PC-9 (cell line): Measurements from ENCODE around the gene CABCOCO1. TPM values are rescaled to one million over a fixed set of nuclear protein-coding genes. Genes with fewer than 3 reads are reported as not detected.

Experiments
- BruUV-seq: library from RNA; stranded (reverse); fragments of 400-500 nt; replicated peaks from 2 replicates; lab custom pipeline; 2021; lab: Mats Ljungman, UMichigan
- CTCF ChIA-PET: fragments of 300-600 bp; sonication (Branson Sonifier 250); formaldehyde crosslinking; loops from one replicate; lab custom pipeline; 2022; ENCODE audit warnings: antibody characterized with exemption; lab: Charles Lee
- POLR2A ChIA-PET: fragments of 300-600 bp; sonication (Branson Sonifier 250); formaldehyde crosslinking; loops from one replicate; lab custom pipeline; 2022; ENCODE audit warnings: antibody characterized with exemption; ENCODE audit not compliant: unreplicated experiment; lab: Charles Lee
- DNase-seq, 2 experiments: peaks; one replicate each; pipeline versions ENCODE4 v3.0.0 to v3.0.0-alpha.2; 2015 to 2022; ENCODE audit warnings: mixed read lengths in 1 of 2
- H2AFZ ChIP-seq: fragments of 200-600 bp; sonication (generic); 2 replicates; pipeline ENCODE4 v1.8.1; 2017; ENCODE audit warnings: antibody characterized with exemption
- H3F3A ChIP-seq: fragments of 200-600 bp; sonication (generic); 2 replicates; pipeline ENCODE4 v1.8.1; 2017; ENCODE audit warnings: antibody characterized with exemption, mild to moderate bottlenecking, low read depth; ENCODE audit not compliant: insufficient read depth
- H3K27ac ChIP-seq: fragments of 200-600 bp; sonication (generic); 2 replicates; pipeline ENCODE4 v1.6.1; 2016; ENCODE audit warnings: mixed run types
- H3K27me3 ChIP-seq: fragments of 200-600 bp; sonication (generic); 2 replicates; pipeline ENCODE4 v1.6.1; 2016; ENCODE audit warnings: low read depth, mixed run types; ENCODE audit not compliant: insufficient read depth
- H3K36me3 ChIP-seq: fragments of 200-600 bp; sonication (generic); 2 replicates; pipeline ENCODE4 v1.6.1; 2016; ENCODE audit warnings: low read depth, mixed run types
- H3K4me1 ChIP-seq: fragments of 200-600 bp; sonication (generic); replicated peaks from 2 replicates; pipeline ENCODE4 v1.6.1; 2016; ENCODE audit warnings: mixed run types; ENCODE audit not compliant: insufficient read depth
- H3K4me2 ChIP-seq: fragments of 200-600 bp; sonication (generic); 2 replicates; pipeline ENCODE4 v1.6.1; 2017; ENCODE audit warnings: mixed run types
- H3K4me3 ChIP-seq: fragments of 200-600 bp; sonication (generic); 2 replicates; pipeline ENCODE4 v1.6.1; 2016; ENCODE audit warnings: mixed run types
- H3K79me2 ChIP-seq: fragments of 200-600 bp; sonication (generic); 2 replicates; pipeline ENCODE4 v1.6.1; 2017; ENCODE audit warnings: low read depth, mixed run types
- H3K9me2 ChIP-seq: fragments of 200-600 bp; sonication (generic); 2 replicates; pipeline ENCODE4 v1.8.1; 2017; ENCODE audit warnings: mild to moderate bottlenecking; ENCODE audit not compliant: insufficient read depth
- H3K9me3 ChIP-seq: fragments of 200-600 bp; sonication (generic); 2 replicates; pipeline ENCODE4 v1.8.1; 2016; ENCODE audit warnings: low read depth; ENCODE audit not compliant: insufficient read depth
- H4K20me1 ChIP-seq: fragments of 200-600 bp; sonication (generic); 2 replicates; pipeline ENCODE4 v1.8.1; 2017; ENCODE audit not compliant: insufficient read depth
- EZH2 ChIP-seq: fragments of 200-600 bp; sonication (generic); IDR thresholded peaks from 2 replicates; pipeline ENCODE4 v1.8.0; 2017; ENCODE audit warnings: antibody characterized with exemption, low read depth
- intact Hi-C: fragments of 100-400 bp; cut with micrococcal nuclease; formaldehyde crosslinking; loops from one replicate; pipeline ENCODE4 v1.10.0; 2022; ENCODE audit not compliant: unreplicated experiment
- total RNA-seq: library from RNA; stranded (reverse); gene quantifications from 2 replicates; pipeline ENCODE4 v1.2.3, GENCODE V29; 2021
- TF ChIP-seq, protein P1 (sequence below): fragments of 200-600 bp; sonication (generic); conservative IDR thresholded peaks from 2 replicates; pipeline ENCODE4 v1.6.1; 2017; ENCODE audit warnings: mixed run types, antibody characterized with exemption, mild to moderate bottlenecking, moderate library complexity

Gene CABCOCO1
- total RNA-seq, 1 experiment from 2014 or later, result not detected

DNA sequence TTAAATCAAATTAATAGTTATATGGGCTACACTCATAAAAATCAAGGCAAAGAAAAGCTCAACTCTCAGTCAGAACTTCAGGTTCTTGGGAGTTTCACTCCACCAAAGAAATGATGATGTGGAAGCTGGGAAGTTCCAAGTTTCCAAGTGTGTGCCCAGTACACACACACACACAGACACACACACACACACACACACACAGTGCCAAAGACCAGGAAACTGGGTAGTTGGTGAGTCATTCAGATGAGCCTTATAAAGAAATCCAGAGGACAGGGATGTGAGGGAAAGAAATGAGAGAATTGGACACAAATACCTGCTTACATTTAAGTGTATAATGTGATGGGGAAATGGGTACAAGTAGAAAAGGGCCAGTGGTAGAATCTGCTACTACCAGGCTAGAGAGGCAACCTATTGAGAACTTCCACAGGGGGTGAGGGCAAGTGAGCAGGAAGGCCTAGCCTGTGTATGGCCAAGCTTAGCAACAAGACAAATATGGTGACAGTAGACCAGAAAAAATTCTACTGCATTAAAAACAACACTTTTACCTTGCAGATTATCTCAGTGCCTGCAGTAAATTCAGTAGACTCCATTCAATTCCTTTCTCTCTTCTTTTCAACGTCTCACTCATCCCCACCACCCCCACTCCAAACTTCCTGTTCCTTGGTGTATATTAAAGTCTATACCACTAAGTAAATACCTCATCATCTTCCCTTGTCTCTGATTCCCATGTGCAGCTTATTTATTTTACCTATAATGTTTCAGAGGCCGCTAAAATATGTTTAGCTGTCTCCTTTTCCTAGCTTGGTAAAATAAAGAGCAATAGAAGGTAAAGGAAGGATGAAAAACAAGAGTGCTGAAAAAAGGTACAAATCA is 95.0 kb downstream of the CABCOCO1 start:
- Histone ChIP-seq H3K9me3 (no peaks in the 10 kb centered on the region), H3F3A (peaks cover 15% of the 10 kb centered on the region; the same call in 1 of the 2 replicates), H3K4me3 (no peak overlapping the region), H3K79me2 (no peaks in the 10 kb centered on the region), H3K4me2 (no peak overlapping the region), H3K27me3 (no peaks in the 10 kb centered on the region), H3K27ac (no peak overlapping the region), H4K20me1 (no peaks in the 10 kb centered on the region), H3K9me2 (no peaks in the 10 kb centered on the region), H3K36me3 (no peaks in the 10 kb centered on the region), H3K4me1 (peaks cover 23% of the 10 kb centered on the region), H2AFZ (no peak overlapping the region)
- ChIA-PET POLR2A (interaction anchor here (0.6 to 0.7 kb wide), 4 partner anchors 69 to 494 kb away, joined by 3 to 4 read pairs (median 3); no protein-coding TSS in a partner anchor), CTCF (no interaction called here)
- intact Hi-C loops, result no loop called here
- no peak for TF ChIP-seq EZH2
- TF ChIP-seq, protein P1, sequence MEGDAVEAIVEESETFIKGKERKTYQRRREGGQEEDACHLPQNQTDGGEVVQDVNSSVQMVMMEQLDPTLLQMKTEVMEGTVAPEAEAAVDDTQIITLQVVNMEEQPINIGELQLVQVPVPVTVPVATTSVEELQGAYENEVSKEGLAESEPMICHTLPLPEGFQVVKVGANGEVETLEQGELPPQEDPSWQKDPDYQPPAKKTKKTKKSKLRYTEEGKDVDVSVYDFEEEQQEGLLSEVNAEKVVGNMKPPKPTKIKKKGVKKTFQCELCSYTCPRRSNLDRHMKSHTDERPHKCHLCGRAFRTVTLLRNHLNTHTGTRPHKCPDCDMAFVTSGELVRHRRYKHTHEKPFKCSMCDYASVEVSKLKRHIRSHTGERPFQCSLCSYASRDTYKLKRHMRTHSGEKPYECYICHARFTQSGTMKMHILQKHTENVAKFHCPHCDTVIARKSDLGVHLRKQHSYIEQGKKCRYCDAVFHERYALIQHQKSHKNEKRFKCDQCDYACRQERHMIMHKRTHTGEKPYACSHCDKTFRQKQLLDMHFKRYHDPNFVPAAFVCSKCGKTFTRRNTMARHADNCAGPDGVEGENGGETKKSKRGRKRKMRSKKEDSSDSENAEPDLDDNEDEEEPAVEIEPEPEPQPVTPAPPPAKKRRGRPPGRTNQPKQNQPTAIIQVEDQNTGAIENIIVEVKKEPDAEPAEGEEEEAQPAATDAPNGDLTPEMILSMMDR, result no peak
- DNase-seq, result no peak
- BruUV-seq, result no TSS peak

DNA sequence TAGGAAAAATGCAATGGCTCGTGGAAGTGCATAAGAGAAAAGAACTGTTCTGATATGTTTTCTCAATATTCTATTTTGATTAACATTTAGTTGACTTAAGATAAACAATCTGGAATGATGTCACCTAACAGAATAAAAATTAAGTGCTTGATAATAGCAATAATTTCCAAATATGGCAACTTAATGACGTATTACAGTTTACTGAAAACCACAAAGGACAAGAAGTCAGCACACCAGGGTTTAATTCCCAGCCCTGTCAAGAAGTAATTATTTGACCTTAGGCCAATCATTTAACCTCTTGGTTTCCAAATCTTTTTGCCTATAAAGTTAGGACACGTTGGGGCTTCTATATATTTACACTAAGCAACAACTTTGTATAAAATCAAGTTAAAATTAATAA is 95.7 kb downstream of the CABCOCO1 start:
- no peaks in the 10 kb centered on the region for H3K27me3 ChIP-seq
- H3K9me2 ChIP-seq, result no peaks in the 10 kb centered on the region
- no peak for TF ChIP-seq EZH2
- TF ChIP-seq, protein P1, result no peak
- H3F3A ChIP-seq, result peaks cover 15% of the 10 kb centered on the region; the same call in 1 of the 2 replicates
- no peaks in the 10 kb centered on the region for H3K79me2 ChIP-seq
- no peaks in the 10 kb centered on the region for H4K20me1 ChIP-seq
- H3K4me2 ChIP-seq, result no peak overlapping the region
- no peak overlapping the region for H3K27ac ChIP-seq
- no peak overlapping the region for H3K4me3 ChIP-seq
- H2AFZ ChIP-seq, result no peak overlapping the region
- no peak for DNase-seq
- no peaks in the 10 kb centered on the region for H3K9me3 ChIP-seq
- POLR2A ChIA-PET, result no interaction called here
- intact Hi-C loops, result no loop called here
- H3K36me3 ChIP-seq, result no peaks in the 10 kb centered on the region
- CTCF ChIA-PET, result no interaction called here
- BruUV-seq, result no TSS peak
- H3K4me1 ChIP-seq, result peaks cover 19% of the 10 kb centered on the region

DNA sequence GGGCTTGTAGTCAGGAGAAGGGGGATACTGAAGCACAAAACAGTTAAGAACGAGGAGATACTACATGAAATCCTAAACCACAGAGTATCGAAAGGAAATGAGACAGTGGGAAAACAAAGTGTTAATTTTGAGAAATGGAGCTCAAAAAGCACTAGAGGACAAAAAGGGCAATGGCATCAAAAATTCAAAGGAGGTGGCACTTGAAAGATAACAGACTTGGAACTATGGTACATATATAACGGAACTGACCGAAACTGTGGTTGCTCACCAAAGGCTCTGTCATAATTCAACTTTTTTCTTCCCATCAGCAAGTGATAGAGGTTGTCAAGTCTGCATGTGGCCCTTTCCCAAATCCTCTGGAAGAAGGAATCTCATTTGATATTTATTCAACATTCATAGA is 97.0 kb downstream of the CABCOCO1 start:
- Histone ChIP-seq H3K27ac (no peak overlapping the region), H4K20me1 (no peaks in the 10 kb centered on the region), H3F3A (peaks cover 15% of the 10 kb centered on the region; the same call in 1 of the 2 replicates), H3K79me2 (no peaks in the 10 kb centered on the region), H3K9me2 (no peaks in the 10 kb centered on the region), H3K27me3 (no peaks in the 10 kb centered on the region), H2AFZ (no peak overlapping the region), H3K36me3 (no peaks in the 10 kb centered on the region), H3K4me1 (peaks cover 19% of the 10 kb centered on the region), H3K4me2 (no peak overlapping the region), H3K9me3 (no peaks in the 10 kb centered on the region), H3K4me3 (no peak overlapping the region)
- no peak for DNase-seq
- TF ChIP-seq EZH2, result no peak
- TF ChIP-seq, protein P1, result no peak
- no TSS peak for BruUV-seq
- intact Hi-C loops, result no loop called here
- CTCF ChIA-PET, result no interaction called here
- POLR2A ChIA-PET, result interaction anchor here (0.7 kb wide), 1 partner anchor 9 kb away, joined by 4 read pairs; no protein-coding TSS in a partner anchor
